NCI-H2081 treated with DMSO at 0.1 percent for 48 hours (cell line): ENCODE measurements around the gene ELL3.

ENCODE experiments used
- DNase-seq: peaks from one replicate; lab custom pipeline; 2025; lab: John Stamatoyannopoulos, UW

The ELL3 gene

GRCh38 chr15:43723151-43723550 is 53.6 kb downstream of the ELL3 start:
- DNase-seq = no peak
